Neural progenitor cell (in vitro differentiated cells): ENCODE measurements around the gene POLR2H.

ENCODE experiments used
- CTCF ChIP-seq: fragments of 200-600 bp; sonication (generic); IDR thresholded peaks from 2 replicates; pipeline ENCODE4 v1.5.1; 2017; ENCODE audit warnings: antibody characterized with exemption, mild to moderate bottlenecking
- EZH2 ChIP-seq: fragments of 200-600 bp; sonication (generic); IDR thresholded peaks from 2 replicates; pipeline ENCODE4 v1.6.1; 2017; ENCODE audit warnings: antibody characterized with exemption, mild to moderate bottlenecking, moderate library complexity

- TF ChIP-seq CTCF (no peak), EZH2 (no peak)
Observed at GRCh38 chr3:184320104-184320445, 41.4 kb upstream of the POLR2H start.
